Uterus (tissue), 4 donors: ENCODE measurements around the gene TRIM15. TPM values are rescaled to one million over a fixed set of nuclear protein-coding genes. Genes with fewer than 3 reads are reported as not detected.
"Not testable (repeated sequence)": the region's sequence is repeated elsewhere in the genome, so short reads cannot be mapped to it uniquely, and the experiment has no call there.

Experiments
- DNase-seq, 2 donors: peaks; one replicate each; pipeline ENCODE4 v3.0.0-alpha.2; 2019 to 2020
- H3K27ac ChIP-seq, 2 donors: fragments of 200-600 bp; sonication (generic); 1 replicate in 1 of 2; 2 replicates in 1 of 2; pipeline ENCODE4 v1.5.1; 2016 to 2018
- H3K27me3 ChIP-seq, 2 donors: fragments of 200-600 bp; sonication (generic); one replicate each; pipeline ENCODE4 v1.5.1; 2018 to 2019; ENCODE audit warnings: control low read depth in 1 of 2
- H3K36me3 ChIP-seq, 2 donors: fragments of 200-600 bp; sonication (generic); one replicate each; pipeline ENCODE4 v1.5.1; 2019; ENCODE audit warnings: control low read depth in 1 of 2
- H3K4me1 ChIP-seq, 2 donors: fragments of 200-600 bp; sonication (generic); one replicate each; pipeline ENCODE4 v1.5.1; 2018 to 2019; ENCODE audit warnings: control low read depth in 1 of 2
- H3K4me3 ChIP-seq, 2 donors: fragments of 200-600 bp; sonication (generic); 1 replicate in 1 of 2; 2 replicates in 1 of 2; pipeline ENCODE4 v1.5.1; 2018 to 2019; ENCODE audit warnings: mild to moderate bottlenecking in 1 of 2
- H3K9me3 ChIP-seq, 2 donors: fragments of 200-600 bp; sonication (generic); one replicate each; pipeline ENCODE4 v1.5.1; 2019; ENCODE audit warnings: control low read depth in 1 of 2
- CTCF ChIP-seq, 4 experiments: fragments of 200-600 bp in 2 of 4; fragments of 450-650 bp in 2 of 4; sonication (generic) in 2 of 4; IDR thresholded peaks; one replicate each; pipeline ENCODE4 v1.5.1; 2016 to 2019; ENCODE audit warnings: antibody characterized with exemption in 4 of 4, mild to moderate bottlenecking in 2 of 4, moderate library complexity in 1 of 4
- POLR2A ChIP-seq, 2 donors: fragments of 450-650 bp; IDR thresholded peaks; one replicate each; pipeline ENCODE4 v1.6.1; 2016; ENCODE audit warnings: antibody characterized with exemption in 2 of 2, mild to moderate bottlenecking in 1 of 2, moderate library complexity in 1 of 2
- intact Hi-C: fragments of 100-400 bp; cut with DNase I; formaldehyde crosslinking; loops from one replicate; pipeline ENCODE4 v1.15.1; 2023; ENCODE audit warnings: low total_unique reads
- small RNA-seq: library from RNA; depleted of rRNA; stranded (forward); fragments of <200 nt; gene quantifications from one replicate; pipeline ENCODE3, GENCODE V24; 2016
- total RNA-seq, 4 donors: library from RNA; depleted of rRNA in 3 of 4; stranded (reverse); fragments of >200 nt in 3 of 4; gene quantifications; one replicate each; pipeline versions ENCODE4 v1.1.0 to v1.2.4, GENCODE V29; 2014 to 2023
- donor health status: DM: yes; HTN: yes; CAD: no.

TRIM15 gene
- total RNA-seq, 4 donors from 2014 or later = not detected

GRCh38 chr6:30219244-30219643 is 55.9 kb downstream of the TRIM15 start:
- no peaks in the 10 kb centered on the region for H3K4me1 ChIP-seq
- no peaks in the 10 kb centered on the region for H3K9me3 ChIP-seq
- H3K27me3 ChIP-seq = no peaks in the 10 kb centered on the region
- TF ChIP-seq POLR2A (IDR thresholded peaks at IDR 0.05) (no peak), CTCF (IDR thresholded peaks at IDR 0.05) (peak; percentile 57 to 74 (median 62))
- no peak overlapping the region for H3K27ac ChIP-seq
- intact Hi-C loops = no loop called here
- H3K4me3 ChIP-seq = no peak overlapping the region
- no peak for DNase-seq
- H3K36me3 ChIP-seq = no peaks in the 10 kb centered on the region

- H3K27ac ChIP-seq, H3K27me3 ChIP-seq, H3K9me3 ChIP-seq, H3K4me1 ChIP-seq, H3K36me3 ChIP-seq, H3K4me3 ChIP-seq, DNase-seq, intact Hi-C loops: not testable (repeated sequence)
Measured at GRCh38 chr6:30221395-30221794, 58.0 kb downstream of the TRIM15 start.

- H3K36me3 ChIP-seq, H3K27ac ChIP-seq, DNase-seq, intact Hi-C loops, H3K4me1 ChIP-seq, H3K4me3 ChIP-seq, H3K27me3 ChIP-seq, H3K9me3 ChIP-seq: not testable (repeated sequence)
Measured at GRCh38 chr6:30221956-30222355, 58.6 kb downstream of the TRIM15 start.

Small RNA genes within 50 kb of the gene (small RNA-seq; reads per million reads assigned to genes)
- gene RF00554 = not detected

Other genes starting within 250 kb of the TRIM15 start
- gene HLA-A, start 221.0 kb upstream of the TRIM15 start, total RNA-seq = 100 to 1,000 TPM; 160 to 722 (median 625) TPM
- 100 to 1,000 TPM in 1 of 4 donors, 10 to 100 TPM in 3; 21.2 to 121 (median 33.4) TPM for gene POLR1H, start 102.3 kb upstream of the TRIM15 start, total RNA-seq
- 10 to 100 TPM in 3 of 4 donors, 1 to 10 TPM in 1; 7.9 to 47.9 (median 23.3) TPM for gene PPP1R11, start 96.3 kb upstream of the TRIM15 start, total RNA-seq
- under 1 TPM in 2 of 4 donors, not detected in 2; 0.21 to 0.83 TPM for gene RNF39, start 87.8 kb upstream of the TRIM15 start, total RNA-seq
- not detected for gene TRIM31, start 50.5 kb upstream of the TRIM15 start, total RNA-seq
- gene TRIM40, start 27.4 kb upstream of the TRIM15 start, total RNA-seq = not detected
- gene TRIM10, start 2.3 kb upstream of the TRIM15 start, total RNA-seq = under 1 TPM in 1 of 4 donors, not detected in 3; 0.69 TPM
- gene TRIM26, start 49.9 kb downstream of the TRIM15 start, total RNA-seq = 10 to 100 TPM; 14.9 to 38.1 (median 30.0) TPM
- gene TRIM39, start 163.4 kb downstream of the TRIM15 start, total RNA-seq = 10 to 100 TPM in 3 of 4 donors, 1 to 10 TPM in 1; 3.2 to 29.7 (median 18.7) TPM
- 100 to 1,000 TPM in 1 of 4 donors, 10 to 100 TPM in 3; 12.9 to 220 (median 66.1) TPM for gene RPP21, start 181.6 kb downstream of the TRIM15 start, total RNA-seq